T-helper 9 cell (primary cell): ENCODE measurements around the gene AEBP1.

Source experiments
- DNase-seq: peaks from one replicate; pipeline ENCODE4 v3.0.0-alpha.2; 2020

Gene AEBP1

GRCh38 chr7:44106311-44107065 lies 2.3 kb downstream of the AEBP1 start:
- no peak for DNase-seq

- DNase-seq: no peak
Observed at GRCh38 chr7:44107116-44107960, 3.2 kb downstream of the AEBP1 start.

DNA sequence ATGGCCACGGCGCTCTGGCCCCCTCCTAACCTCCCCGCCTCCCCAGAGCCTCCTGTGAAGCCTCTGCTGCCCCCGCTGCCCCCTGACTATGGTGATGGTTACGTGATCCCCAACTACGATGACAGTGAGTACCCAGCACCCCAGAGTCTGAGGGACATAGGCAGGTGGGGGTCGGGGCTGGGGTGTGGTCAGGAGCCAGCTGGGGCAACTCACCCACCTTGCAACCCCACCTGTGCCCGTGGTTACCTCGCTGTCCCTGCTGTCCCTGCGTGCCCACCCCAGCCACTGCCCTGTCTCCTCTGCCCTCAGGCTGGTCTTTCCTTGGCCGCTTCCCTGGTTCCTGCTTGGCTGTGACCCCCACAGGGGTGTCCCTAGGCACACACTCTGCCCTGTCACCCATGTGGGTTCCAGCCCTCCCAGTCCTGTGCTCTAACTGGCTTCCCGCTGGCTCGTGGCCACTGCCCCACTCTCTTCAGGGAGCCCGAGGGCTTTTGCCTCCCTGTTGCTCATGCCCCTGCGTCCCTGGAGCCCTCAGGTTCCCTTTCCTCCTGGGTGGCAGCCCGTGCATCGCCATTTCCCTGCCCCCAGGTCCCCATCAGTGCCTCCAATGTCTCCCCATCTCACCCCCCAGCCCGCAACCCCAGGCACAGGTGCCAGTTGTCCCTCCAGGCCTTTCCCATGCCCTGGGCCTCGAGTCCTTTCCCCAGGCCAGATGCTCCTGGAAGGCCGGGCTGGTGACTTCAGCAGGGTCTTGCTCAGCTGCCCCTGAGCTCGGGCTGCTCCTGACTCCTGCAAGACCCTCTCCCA lies 4.0 kb downstream of the AEBP1 start:
- no peak for DNase-seq

- DNase-seq: no peak
Observed at GRCh38 chr7:44108768-44109750, 4.9 kb downstream of the AEBP1 start.

- DNase-seq: no peak
Observed at GRCh38 chr7:44109991-44110390, 5.8 kb downstream of the AEBP1 start.

GRCh38 chr7:44110719-44111635 lies 6.8 kb downstream of the AEBP1 start:
- DNase-seq: no peak

DNA sequence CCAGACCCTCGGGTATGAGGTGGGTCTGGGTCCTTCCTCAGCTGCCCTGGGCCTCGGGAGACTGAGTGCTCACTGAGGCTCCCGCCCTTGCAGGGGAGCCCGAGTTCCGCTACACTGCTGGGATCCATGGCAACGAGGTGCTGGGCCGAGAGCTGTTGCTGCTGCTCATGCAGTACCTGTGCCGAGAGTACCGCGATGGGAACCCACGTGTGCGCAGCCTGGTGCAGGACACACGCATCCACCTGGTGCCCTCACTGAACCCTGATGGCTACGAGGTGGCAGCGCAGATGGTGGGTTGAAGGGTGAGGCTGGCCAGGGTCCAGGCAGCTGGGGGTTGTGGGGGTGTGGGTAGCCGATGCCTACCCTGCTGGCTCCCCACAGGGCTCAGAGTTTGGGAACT lies 7.6 kb downstream of the AEBP1 start:
- no peak for DNase-seq

DNA sequence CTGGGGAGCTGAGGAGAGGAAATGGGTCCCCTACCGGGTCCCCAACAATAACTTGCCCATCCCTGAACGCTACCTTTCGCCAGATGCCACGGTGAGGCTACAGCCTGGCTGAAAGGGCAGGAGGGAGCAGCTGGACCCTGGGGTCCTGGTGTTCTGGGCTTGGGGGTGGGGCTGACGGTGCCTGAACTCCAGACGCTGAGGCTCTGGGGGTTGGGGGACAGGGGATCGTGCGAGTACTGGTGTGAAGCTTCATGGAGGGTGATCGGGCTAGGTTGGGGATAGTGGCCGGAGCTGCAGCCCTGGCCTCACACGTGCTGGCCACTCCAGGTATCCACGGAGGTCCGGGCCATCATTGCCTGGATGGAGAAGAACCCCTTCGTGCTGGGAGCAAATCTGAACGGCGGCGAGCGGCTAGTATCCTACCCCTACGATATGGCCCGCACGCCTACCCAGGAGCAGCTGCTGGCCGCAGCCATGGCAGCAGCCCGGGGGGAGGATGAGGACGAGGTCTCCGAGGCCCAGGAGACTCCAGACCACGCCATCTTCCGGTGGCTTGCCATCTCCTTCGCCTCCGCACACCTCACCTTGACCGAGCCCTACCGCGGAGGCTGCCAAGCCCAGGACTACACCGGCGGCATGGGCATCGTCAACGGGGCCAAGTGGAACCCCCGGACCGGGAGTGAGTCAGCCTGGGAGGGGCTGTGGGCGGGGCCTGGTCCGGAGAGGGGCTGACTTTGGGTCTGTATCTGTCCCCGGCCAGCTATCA lies 8.3 kb downstream of the AEBP1 start:
- DNase-seq: no peak

DNA sequence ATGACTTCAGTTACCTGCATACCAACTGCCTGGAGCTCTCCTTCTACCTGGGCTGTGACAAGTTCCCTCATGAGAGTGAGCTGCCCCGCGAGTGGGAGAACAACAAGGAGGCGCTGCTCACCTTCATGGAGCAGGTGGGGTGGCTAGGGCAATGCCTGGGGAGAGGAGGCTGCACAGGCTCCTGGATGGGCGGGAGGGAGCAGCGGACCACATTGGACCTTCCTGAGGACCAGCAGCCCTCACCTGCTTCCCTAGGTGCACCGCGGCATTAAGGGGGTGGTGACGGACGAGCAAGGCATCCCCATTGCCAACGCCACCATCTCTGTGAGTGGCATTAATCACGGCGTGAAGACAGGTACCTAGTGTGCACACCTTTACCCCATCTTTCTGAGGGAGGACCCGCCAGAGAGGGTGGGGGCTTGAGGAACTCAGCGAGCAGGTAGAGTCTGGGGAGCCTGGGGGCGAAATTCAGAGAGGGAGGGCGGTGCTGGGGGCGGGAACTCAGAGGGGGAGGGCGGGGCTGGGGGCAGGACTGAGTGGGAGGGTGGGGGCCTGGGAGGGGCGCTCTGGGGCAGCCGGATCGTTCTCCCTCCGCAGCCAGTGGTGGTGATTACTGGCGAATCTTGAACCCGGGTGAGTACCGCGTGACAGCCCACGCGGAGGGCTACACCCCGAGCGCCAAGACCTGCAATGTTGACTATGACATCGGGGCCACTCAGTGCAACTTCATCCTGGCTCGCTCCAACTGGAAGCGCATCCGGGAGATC lies 9.0 kb downstream of the AEBP1 start:
- no peak for DNase-seq

DNA sequence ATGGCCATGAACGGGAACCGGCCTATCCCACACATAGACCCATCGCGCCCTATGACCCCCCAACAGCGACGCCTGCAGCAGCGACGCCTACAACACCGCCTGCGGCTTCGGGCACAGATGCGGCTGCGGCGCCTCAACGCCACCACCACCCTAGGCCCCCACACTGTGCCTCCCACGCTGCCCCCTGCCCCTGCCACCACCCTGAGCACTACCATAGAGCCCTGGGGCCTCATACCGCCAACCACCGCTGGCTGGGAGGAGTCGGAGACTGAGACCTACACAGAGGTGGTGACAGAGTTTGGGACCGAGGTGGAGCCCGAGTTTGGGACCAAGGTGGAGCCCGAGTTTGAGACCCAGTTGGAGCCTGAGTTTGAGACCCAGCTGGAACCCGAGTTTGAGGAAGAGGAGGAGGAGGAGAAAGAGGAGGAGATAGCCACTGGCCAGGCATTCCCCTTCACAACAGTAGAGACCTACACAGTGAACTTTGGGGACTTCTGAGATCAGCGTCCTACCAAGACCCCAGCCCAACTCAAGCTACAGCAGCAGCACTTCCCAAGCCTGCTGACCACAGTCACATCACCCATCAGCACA lies 9.7 kb downstream of the AEBP1 start:
- no peak for DNase-seq

DNA sequence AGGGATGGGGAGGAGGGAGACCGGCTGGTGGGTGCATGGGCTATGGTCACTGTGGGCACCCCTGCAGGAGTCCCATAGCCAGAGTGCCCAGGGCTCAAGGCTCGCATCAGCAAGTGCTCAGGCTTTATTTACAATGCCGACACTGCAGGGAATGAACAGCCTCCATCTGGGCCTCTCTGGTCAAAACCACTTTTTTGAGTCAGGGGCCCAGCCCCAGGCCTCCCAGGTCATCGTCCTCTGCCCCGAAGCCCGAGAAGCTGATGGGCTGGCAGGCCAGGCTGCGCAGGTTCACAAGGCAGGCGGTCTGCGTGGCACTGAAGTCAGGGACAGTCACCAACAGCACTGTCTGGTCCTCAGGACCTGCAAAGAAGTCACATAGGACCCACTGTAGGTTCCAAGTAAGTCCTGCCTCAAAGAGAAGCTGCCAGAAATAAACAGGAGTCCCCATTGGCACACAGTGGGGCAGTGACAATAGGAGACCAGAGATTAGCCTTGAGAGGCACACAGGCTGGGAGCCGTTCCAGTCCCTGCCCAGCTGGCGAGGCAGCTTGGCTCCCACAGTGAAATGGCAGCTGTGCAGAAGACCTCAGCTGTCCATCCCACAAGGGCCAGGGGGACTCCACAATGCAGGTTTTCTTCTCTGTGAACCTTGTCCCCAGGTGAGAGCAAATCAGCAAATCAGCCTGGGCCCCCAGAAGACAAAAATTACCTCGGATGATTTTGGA lies 10.6 kb downstream of the AEBP1 start:
- DNase-seq: no peak

- no peak for DNase-seq
Observed at GRCh38 chr7:44116087-44116788, 12.1 kb downstream of the AEBP1 start.

GRCh38 chr7:44116789-44117666 lies 12.9 kb downstream of the AEBP1 start:
- no peak for DNase-seq

DNA sequence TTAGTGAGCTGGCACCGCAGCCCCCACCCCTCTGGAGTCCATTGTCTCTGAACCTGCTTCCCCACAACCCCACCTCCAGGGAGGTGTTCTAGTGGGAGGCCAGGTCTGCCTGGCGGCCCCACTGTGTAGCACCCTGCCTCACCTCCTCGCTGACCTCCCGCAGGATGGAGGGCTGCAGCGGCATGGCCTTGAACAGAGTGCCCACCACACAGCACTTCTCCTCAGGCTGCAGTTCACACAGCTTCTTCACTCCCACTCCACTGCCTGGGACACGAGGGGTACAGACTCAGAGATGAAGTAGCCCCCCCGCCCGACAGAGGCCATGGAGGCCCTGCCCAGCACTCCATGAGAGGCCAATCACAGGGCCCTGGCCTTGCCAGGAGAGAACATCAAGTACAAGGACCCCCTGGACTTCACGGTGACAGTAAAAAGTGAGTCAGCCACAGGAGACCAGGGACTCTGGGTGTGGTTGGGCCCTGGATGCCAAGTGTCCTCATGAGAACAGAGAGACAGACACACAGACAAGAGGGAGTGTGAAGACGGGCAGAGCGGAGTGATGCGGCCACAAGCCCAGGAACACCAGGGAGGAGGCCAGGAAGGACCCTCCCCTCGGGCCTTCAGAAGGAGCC lies 13.8 kb downstream of the AEBP1 start:
- no peak for DNase-seq

GRCh38 chr7:44119829-44120380 lies 15.8 kb downstream of the AEBP1 start:
- DNase-seq: no peak

DNA sequence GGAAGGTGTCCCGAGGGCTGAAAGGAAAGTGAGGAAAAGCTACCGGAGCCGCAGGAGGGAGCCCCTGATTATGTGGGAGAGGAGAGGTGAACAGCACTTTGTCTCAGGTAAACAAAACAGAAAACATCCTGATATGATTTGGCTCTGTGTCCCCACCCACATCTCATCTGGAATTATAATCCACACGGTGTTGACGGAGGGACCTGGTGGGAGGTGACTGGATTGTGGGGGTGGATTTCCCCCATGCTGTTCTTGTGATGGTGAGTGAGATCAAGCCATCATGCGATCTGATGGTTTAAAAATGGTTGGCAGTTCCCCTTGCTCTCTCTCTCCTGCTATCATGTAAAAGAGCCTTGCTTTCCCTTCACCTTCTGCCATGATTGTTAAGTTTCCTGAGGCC lies 16.2 kb downstream of the AEBP1 start:
- DNase-seq: no peak
